ENCODE data around the gene CACUL1.

Gene CACUL1

DNA sequence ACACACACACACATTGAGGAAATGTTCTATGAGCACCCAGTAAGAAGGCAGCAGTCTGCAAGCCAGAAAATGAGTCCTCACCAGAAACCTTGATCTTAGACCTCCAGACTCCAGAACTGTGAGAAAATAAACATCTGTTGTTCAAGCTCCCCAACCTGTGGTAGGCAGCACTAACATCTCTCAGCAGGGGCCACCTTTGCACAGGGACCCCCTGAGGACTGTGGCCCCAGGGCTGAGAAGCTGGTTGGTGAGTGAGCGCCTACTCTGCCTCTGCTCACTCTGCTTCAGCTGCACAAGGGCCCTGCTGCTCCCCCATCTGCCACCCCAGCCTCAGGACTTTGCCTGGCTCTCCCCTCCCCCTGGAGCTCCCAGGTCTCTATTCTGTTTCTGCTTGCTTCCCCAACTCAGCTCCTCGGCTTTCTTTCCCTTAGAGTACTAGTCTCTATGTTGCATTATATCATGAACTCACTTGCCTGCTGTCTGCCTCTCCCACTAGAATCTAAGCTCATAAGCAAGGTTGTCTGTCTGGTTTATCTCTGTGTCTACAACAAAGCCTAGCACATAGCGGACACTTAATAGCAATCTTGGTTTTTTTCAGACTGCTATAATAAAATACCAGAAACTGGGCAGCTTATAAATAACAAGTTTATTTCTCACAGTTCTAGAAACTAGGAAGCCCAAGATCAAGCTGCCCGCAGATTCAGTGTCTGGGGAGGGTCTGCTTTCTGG, 118.9 kb downstream of the CACUL1 start:
- no peak for DNase-seq

DNA sequence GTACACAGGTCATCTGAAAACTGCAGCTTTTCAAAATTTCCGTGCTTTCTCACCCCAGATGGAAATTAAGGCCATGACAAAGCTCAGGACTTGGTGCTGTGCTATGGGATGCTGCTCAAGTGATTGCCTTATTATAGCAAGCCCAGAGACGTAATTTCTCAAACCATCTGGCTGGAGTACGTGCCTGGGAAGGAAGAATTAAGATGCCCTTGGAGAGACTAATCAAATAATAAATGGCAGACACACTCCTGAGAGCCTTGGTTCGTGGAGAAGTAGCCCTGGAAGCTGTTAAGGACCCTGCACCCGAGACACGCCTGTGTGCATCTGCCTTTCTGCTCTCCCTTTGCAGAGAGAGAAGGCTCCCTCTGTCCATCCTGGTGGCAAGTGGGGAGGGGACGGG, 121.0 kb downstream of the CACUL1 start:
- no peak for DNase-seq

DNA sequence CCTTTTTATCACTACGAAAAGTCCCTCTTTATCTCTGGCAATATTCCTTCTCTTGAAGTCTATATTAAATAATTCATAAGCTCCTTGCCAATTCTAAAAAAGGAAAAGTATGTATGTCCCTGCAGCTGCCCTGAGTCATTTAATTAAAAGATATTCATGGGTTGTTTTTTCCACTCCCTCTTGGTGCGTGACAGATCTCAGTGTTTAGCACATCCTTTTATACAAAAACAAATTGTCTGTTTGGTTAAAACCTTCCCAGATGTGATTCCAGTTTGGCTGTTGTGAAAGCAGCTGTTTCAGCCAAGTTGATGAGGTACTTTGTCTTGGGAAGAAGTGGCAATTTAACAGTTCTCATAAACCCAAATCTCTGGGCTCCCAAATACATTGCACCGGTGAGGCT, 125.6 kb downstream of the CACUL1 start:
- no peak for DNase-seq

DNA sequence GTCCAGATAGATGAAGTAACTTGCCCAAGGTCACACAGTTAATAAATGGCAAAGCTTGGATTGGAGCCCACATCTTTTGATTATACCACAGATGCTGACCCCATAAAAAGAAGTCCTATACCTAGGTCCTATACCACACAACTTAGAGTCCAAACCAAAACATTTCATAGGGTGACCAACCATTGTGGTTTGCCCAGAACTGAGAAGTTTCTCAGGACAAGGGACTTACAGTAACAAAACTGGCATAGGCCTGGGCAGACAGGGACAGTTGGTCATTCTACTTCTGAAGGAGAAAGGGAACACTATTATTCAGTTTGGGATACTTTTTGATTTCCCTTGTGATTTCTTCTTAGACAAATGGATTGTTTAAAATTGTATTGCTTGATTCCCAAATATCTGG, 126.4 kb downstream of the CACUL1 start:
- no peak for DNase-seq

DNA sequence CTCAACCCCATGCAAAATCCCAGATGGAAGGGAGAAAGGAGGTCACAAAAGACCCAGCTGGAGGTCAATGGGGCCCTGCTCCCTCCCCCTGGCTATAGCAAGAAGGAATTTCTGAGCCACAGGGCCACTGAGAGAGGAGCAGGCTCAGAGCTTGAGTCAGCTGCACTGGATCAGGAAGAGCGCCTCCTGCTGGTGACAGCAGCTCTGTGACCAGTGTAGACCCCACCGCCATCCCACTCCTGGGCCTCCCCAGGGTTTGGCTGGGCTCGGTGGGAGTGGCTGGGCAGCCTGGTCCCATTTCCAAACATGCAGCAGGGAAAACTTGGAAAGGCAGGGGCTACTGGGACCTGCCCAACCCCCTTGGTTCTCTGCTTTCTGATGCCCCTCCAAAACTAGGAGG, 127.8 kb downstream of the CACUL1 start:
- no peak for DNase-seq

All from right hindlimb (tissue), 1 donor.